Skin of body (tissue), 2 donors: ENCODE data around the gene EIF2A. TPM values are rescaled to one million over a fixed set of nuclear protein-coding genes. Genes with fewer than 3 reads are reported as not detected.
"Not testable (repeated sequence)": the region's sequence is repeated elsewhere in the genome, so short reads cannot be mapped to it uniquely, and the experiment has no call there.

Experiments
- DNase-seq: peaks from one replicate; lab custom pipeline; 2025; lab: John Stamatoyannopoulos, UW
- total RNA-seq: library from RNA; depleted of rRNA; stranded (reverse); fragments of >200 nt; gene quantifications from one replicate; pipeline ENCODE4 v1.2.3, GENCODE V29; 2014

EIF2A gene
- total RNA-seq, 1 donor from 2014 or later = 149 TPM

- DNase-seq = not testable (repeated sequence)
Observed at GRCh38 chr3:150600647-150601530, 54.3 kb downstream of the EIF2A start.

- DNase-seq = no peak
Observed at GRCh38 chr3:150602426-150603152, 56.0 kb downstream of the EIF2A start.

GRCh38 chr3:150603153-150603979 is 56.8 kb downstream of the EIF2A start, which contains the start of gene SELENOT:
TSS of gene SELENOT (plus strand) at chr3:150603321. CDS start at chr3:150603363, 42 bp downstream.
- DNase-seq = peak; percentile 96

- DNase-seq = no peak
Observed at GRCh38 chr3:150603980-150604319, 57.4 kb downstream of the EIF2A start.

GRCh38 chr3:150605998-150606641 is 59.5 kb downstream of the EIF2A start:
- no peak for DNase-seq

GRCh38 chr3:150607267-150608065 is 60.9 kb downstream of the EIF2A start:
- no peak for DNase-seq

GRCh38 chr3:150609988-150610387 is 63.4 kb downstream of the EIF2A start:
- no peak for DNase-seq

GRCh38 chr3:150610785-150611184 is 64.2 kb downstream of the EIF2A start:
- no peak for DNase-seq

- no peak for DNase-seq
Observed at GRCh38 chr3:150611666-150612065, 65.1 kb downstream of the EIF2A start.

- DNase-seq = no peak
Observed at GRCh38 chr3:150612494-150612893, 65.9 kb downstream of the EIF2A start.

GRCh38 chr3:150613034-150613433 is 66.4 kb downstream of the EIF2A start:
- no peak for DNase-seq

GRCh38 chr3:150613709-150614480 is 67.3 kb downstream of the EIF2A start:
- no peak for DNase-seq

- DNase-seq = no peak
Observed at GRCh38 chr3:150620002-150620689, 73.6 kb downstream of the EIF2A start.

GRCh38 chr3:150622955-150623354 is 76.4 kb downstream of the EIF2A start:
- not testable (repeated sequence) for DNase-seq

- DNase-seq = no peak
Observed at GRCh38 chr3:150623945-150624344, 77.4 kb downstream of the EIF2A start.

- no peak for DNase-seq
Observed at GRCh38 chr3:150626148-150626930, 79.8 kb downstream of the EIF2A start.

GRCh38 chr3:150627557-150627956 is 81.0 kb downstream of the EIF2A start:
- DNase-seq = no peak
